Osteocyte (in vitro differentiated cells): ENCODE data around the gene ADRA1B. TPM values are rescaled to one million over a fixed set of nuclear protein-coding genes. Genes with fewer than 3 reads are reported as not detected.
"Not testable (repeated sequence)": the region's sequence is repeated elsewhere in the genome, so short reads cannot be mapped to it uniquely, and the experiment has no call there.

Experiments used
- DNase-seq: peaks from one replicate; pipeline ENCODE4 v3.0.0; 2021; ENCODE audit warnings: mixed read lengths; ENCODE audit not compliant: unreplicated experiment; ENCODE audit errors: extremely low spot score
- H3K27ac Mint-ChIP-seq: one replicate; pipeline ENCODE4 v1.8.0; 2021; ENCODE audit warnings: mild to moderate bottlenecking, mixed read lengths; ENCODE audit not compliant: unreplicated experiment
- H3K27me3 Mint-ChIP-seq: one replicate; pipeline ENCODE4 v1.8.0; 2021; ENCODE audit warnings: mixed read lengths; ENCODE audit not compliant: unreplicated experiment
- H3K36me3 Mint-ChIP-seq: one replicate; pipeline ENCODE4 v1.8.0; 2021; ENCODE audit warnings: mixed read lengths; ENCODE audit not compliant: unreplicated experiment
- H3K4me1 Mint-ChIP-seq: one replicate; pipeline ENCODE4 v1.8.0; 2021; ENCODE audit warnings: mixed read lengths; ENCODE audit not compliant: unreplicated experiment
- H3K4me3 Mint-ChIP-seq: one replicate; pipeline ENCODE4 v1.8.0; 2021; ENCODE audit warnings: mild to moderate bottlenecking, moderate library complexity, mixed read lengths; ENCODE audit not compliant: unreplicated experiment
- H3K9me3 Mint-ChIP-seq: one replicate; pipeline ENCODE4 v1.8.0; 2021; ENCODE audit warnings: mixed read lengths; ENCODE audit not compliant: unreplicated experiment
- total RNA-seq: library from RNA; stranded (reverse); gene quantifications from 2 replicates; pipeline ENCODE4 v1.2.1, GENCODE V29; 2021
- TF ChIP-seq, protein P1 (sequence below): fragments of 200-600 bp; sonication (generic); IDR thresholded peaks from 2 replicates; pipeline ENCODE4 v1.5.0; 2021; ENCODE audit warnings: antibody characterized with exemption, mild to moderate bottlenecking, moderate library complexity

The ADRA1B gene
- total RNA-seq, 1 donor from 2014 or later = 4.0 TPM

DNA sequence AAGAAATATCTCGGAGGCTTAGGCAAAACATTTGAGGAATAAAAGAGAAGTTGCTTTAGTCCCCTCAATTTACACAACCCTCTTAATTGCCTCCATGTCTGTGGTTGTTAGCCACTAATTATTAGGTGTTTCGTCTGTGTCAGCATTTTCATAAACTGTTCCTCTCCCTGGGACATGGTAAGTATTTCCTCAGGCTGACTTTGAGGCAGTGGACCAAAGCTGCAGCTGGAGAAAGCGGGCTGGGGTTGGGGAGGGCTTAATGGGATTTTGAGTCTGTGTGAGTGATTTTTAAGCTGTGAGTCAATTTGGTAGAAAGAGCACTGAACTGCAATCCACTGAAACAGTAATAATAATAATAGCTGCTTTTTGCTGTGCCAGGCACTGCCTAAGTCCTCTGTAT lies 79.6 kb downstream of the ADRA1B start:
- TF ChIP-seq, protein P1, sequence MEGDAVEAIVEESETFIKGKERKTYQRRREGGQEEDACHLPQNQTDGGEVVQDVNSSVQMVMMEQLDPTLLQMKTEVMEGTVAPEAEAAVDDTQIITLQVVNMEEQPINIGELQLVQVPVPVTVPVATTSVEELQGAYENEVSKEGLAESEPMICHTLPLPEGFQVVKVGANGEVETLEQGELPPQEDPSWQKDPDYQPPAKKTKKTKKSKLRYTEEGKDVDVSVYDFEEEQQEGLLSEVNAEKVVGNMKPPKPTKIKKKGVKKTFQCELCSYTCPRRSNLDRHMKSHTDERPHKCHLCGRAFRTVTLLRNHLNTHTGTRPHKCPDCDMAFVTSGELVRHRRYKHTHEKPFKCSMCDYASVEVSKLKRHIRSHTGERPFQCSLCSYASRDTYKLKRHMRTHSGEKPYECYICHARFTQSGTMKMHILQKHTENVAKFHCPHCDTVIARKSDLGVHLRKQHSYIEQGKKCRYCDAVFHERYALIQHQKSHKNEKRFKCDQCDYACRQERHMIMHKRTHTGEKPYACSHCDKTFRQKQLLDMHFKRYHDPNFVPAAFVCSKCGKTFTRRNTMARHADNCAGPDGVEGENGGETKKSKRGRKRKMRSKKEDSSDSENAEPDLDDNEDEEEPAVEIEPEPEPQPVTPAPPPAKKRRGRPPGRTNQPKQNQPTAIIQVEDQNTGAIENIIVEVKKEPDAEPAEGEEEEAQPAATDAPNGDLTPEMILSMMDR = no peak
- Mint-ChIP-seq H3K4me3 (no peak overlapping the region), H3K4me1 (no peaks in the 10 kb centered on the region), H3K27me3 (peaks cover 51% of the 10 kb centered on the region), H3K36me3 (no peaks in the 10 kb centered on the region), H3K9me3 (peaks cover 7% of the 10 kb centered on the region), H3K27ac (no peak overlapping the region)
- DNase-seq = no peak

DNA sequence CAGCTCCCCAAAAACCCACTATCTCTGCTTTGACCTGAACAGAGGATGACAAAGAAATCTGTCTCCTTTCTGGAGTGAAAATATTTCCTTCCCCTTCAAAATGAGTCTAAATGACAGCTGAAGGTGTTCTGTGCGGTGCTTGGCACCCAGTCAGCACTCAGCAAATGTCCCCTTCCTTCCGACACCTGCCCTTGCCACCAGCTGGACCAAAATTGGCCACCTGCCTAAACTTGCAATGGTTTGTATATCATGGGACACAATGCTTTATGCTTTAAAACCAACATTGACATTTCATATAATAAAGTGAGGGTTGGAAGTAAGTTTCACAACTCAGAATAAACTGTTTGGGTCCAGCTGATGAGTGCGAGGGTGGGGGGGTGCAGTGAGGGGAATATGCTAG lies 85.2 kb downstream of the ADRA1B start:
- Mint-ChIP-seq H3K27me3 (peaks cover 47% of the 10 kb centered on the region), H3K36me3 (no peaks in the 10 kb centered on the region), H3K4me1 (no peaks in the 10 kb centered on the region), H3K4me3 (no peak overlapping the region), H3K9me3 (no peaks in the 10 kb centered on the region), H3K27ac (no peak overlapping the region)
- no peak for DNase-seq
- TF ChIP-seq, protein P1 = no peak

DNA sequence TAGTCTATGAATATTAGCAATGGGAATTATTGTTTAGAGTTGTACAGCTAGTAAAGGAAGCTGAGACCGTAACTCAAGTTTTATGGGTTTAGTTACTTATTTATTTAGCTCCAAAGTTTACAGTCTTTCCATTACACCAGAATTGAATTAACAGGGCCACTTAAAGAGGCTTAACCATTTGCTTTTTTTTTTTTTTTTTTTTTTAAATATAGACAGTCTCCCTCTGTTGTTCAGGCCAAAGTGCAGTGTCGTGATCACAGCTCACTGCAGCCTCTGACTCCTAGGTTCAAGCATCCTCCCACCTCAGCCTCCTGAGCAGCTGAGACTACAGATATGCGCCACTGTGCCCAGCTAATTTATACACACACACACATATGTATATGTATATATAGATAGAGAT lies 91.2 kb downstream of the ADRA1B start:
- TF ChIP-seq, protein P1 = no peak
- H3K27ac Mint-ChIP-seq = no peak overlapping the region
- no peak for DNase-seq
- H3K4me1 Mint-ChIP-seq = peaks cover 24% of the 10 kb centered on the region
- H3K36me3 Mint-ChIP-seq = peaks cover 7% of the 10 kb centered on the region
- peaks cover under 1% of the 10 kb centered on the region for H3K27me3 Mint-ChIP-seq
- H3K4me3 Mint-ChIP-seq = no peak overlapping the region
- no peaks in the 10 kb centered on the region for H3K9me3 Mint-ChIP-seq

DNA sequence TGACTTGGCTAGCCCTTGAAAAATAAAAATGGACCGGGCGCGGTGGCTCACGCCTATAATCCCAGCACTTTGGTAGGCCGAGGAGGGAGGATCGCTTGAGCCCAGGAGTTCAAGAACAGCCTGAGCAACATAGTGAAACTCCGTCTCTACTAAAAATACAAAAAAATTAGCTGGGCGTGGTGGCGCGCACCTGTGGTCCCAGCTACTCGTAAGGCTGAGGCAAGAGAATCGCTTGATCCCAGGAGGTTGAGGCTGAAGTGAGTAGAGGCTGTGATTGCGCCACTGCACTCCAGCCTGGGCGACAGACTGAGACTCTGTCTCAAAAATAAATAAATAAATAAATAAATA lies 92.2 kb downstream of the ADRA1B start:
- H3K4me1 Mint-ChIP-seq = peaks cover 24% of the 10 kb centered on the region
- H3K4me3 Mint-ChIP-seq = peak overlapping the region; percentile 12
- DNase-seq = peak; percentile 44
- peak overlapping the region; percentile 98 for H3K27ac Mint-ChIP-seq
- not testable (repeated sequence) for H3K9me3 Mint-ChIP-seq, H3K27me3 Mint-ChIP-seq
- peaks cover 11% of the 10 kb centered on the region for H3K36me3 Mint-ChIP-seq

DNA sequence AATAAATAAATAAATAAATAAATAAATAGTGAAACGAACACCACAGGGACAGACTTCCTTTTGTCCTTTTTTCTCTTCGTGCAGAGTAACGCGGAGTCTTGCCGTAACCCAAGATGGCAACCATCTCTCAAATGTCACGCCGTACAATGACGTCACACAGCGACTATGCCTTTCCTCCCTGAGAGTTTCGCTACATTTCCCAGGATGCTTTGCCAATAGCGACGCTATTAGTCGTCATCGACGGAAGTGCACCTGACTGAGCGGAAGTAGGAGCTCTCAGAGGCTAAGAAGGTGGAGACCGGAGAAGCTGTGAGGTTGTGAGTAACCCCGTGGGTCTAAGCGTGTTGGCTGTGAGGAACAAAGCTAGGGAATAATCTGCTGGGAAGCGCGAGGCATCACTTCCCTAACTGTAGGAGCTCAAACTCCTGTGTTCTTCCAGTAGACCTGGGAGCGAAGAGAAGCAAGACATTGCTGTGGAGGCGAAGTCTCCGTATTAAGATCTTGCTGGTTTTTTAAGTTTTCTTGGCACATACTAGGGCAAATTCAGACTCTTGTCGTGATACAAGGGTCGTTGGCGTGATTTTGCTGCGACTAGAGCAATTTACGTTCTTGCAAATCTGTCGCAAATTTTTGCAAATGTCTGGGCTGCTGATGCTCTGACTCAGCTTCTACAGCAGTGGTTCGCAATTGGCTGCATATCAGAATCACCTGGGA lies 92.8 kb downstream of the ADRA1B start, which contains the start of gene TTC1:
TTC1 (plus strand) TSS at position 263 of the 714 bp plus-strand sequence. CDS start 1,390 bp downstream, outside the sequence.
- H3K36me3 Mint-ChIP-seq = peaks cover 11% of the 10 kb centered on the region
- peak within 1 kb of the TSS; percentile 98 for H3K27ac Mint-ChIP-seq
- no peaks in the 10 kb centered on the region for H3K27me3 Mint-ChIP-seq
- DNase-seq = peak; percentile 95
- peaks cover 24% of the 10 kb centered on the region for H3K4me1 Mint-ChIP-seq
- H3K9me3 Mint-ChIP-seq = no peaks in the 10 kb centered on the region
- TF ChIP-seq, protein P1 = no peak
- peak within 1 kb of the TSS; percentile 99 for H3K4me3 Mint-ChIP-seq
